ENCODE results near the gene ACTBL2.
"Not testable (repeated sequence)": the region's sequence is repeated elsewhere in the genome, so short reads cannot be mapped to it uniquely, and the experiment has no call there.

Gene ACTBL2

GRCh38 chr5:57468481-57469163, 14.0 kb downstream of the ACTBL2 start:
- no peaks in the 10 kb centered on the region for H4K20me1 ChIP-seq (ENCODE audit: insufficient read depth, low read length)
- H3K36me3 ChIP-seq (ENCODE audit: insufficient read depth, low read length) = no peaks in the 10 kb centered on the region
- H3K9ac ChIP-seq (ENCODE audit: low read length) = no peak overlapping the region
- H3K4me1 ChIP-seq (ENCODE audit: insufficient read depth, low read length, severe bottlenecking) = no peaks in the 10 kb centered on the region
- H2AFZ ChIP-seq (ENCODE audit: low read length) = no peak overlapping the region
- H3F3A ChIP-seq (ENCODE audit: insufficient read depth, low read length) = no peaks in the 10 kb centered on the region
- H3K9me3 ChIP-seq (ENCODE audit: low read length) = no peaks in the 10 kb centered on the region
- no peaks in the 10 kb centered on the region for H3K27me3 ChIP-seq (ENCODE audit: insufficient read depth, low read length)
- TF ChIP-seq EZH2 (IDR thresholded peaks at IDR 0.05; ENCODE audit: borderline replicate concordance, low read length) = no peak
- no peak for TF ChIP-seq CTCF (IDR thresholded peaks at IDR 0.05; ENCODE audit: low read length)
- no peak overlapping the region for H3K4me3 ChIP-seq (ENCODE audit: low read depth, low read length, poor library complexity, severe bottlenecking)
- H3K79me2 ChIP-seq (ENCODE audit: insufficient read depth, low read length) = no peaks in the 10 kb centered on the region
- no peaks in the 10 kb centered on the region for H3K9me2 ChIP-seq (ENCODE audit: low read depth, low read length)
- H3K4me2 ChIP-seq (ENCODE audit: low read length) = no peak overlapping the region
- no peak overlapping the region for H3K27ac ChIP-seq (ENCODE audit: low read depth, low read length, poor library complexity, severe bottlenecking)

- H2AFZ ChIP-seq (ENCODE audit: low read length) = no peak overlapping the region
- no peaks in the 10 kb centered on the region for H3K27me3 ChIP-seq (ENCODE audit: insufficient read depth, low read length)
- H3K9me2 ChIP-seq (ENCODE audit: low read depth, low read length) = no peaks in the 10 kb centered on the region
- H3K4me3 ChIP-seq (ENCODE audit: low read depth, low read length, poor library complexity, severe bottlenecking) = no peak overlapping the region
- no peaks in the 10 kb centered on the region for H3F3A ChIP-seq (ENCODE audit: insufficient read depth, low read length)
- no peak overlapping the region for H3K9ac ChIP-seq (ENCODE audit: low read length)
- H3K79me2 ChIP-seq (ENCODE audit: insufficient read depth, low read length) = no peaks in the 10 kb centered on the region
- no peak for TF ChIP-seq CTCF (IDR thresholded peaks at IDR 0.05; ENCODE audit: low read length)
- no peak for TF ChIP-seq EZH2 (IDR thresholded peaks at IDR 0.05; ENCODE audit: borderline replicate concordance, low read length)
- H3K36me3 ChIP-seq (ENCODE audit: insufficient read depth, low read length) = no peaks in the 10 kb centered on the region
- no peaks in the 10 kb centered on the region for H4K20me1 ChIP-seq (ENCODE audit: insufficient read depth, low read length)
- H3K9me3 ChIP-seq (ENCODE audit: low read length) = no peaks in the 10 kb centered on the region
- no peak overlapping the region for H3K4me2 ChIP-seq (ENCODE audit: low read length)
- H3K27ac ChIP-seq (ENCODE audit: low read depth, low read length, poor library complexity, severe bottlenecking) = no peak overlapping the region
- H3K4me1 ChIP-seq (ENCODE audit: insufficient read depth, low read length, severe bottlenecking) = no peaks in the 10 kb centered on the region
These were observed 16.1 kb downstream of the ACTBL2 start for GRCh38 chr5:57466544-57466943.

GRCh38 chr5:57460056-57460455, 22.6 kb downstream of the ACTBL2 start:
- H4K20me1 ChIP-seq (ENCODE audit: insufficient read depth, low read length); H3K4me3 ChIP-seq (ENCODE audit: low read depth, low read length, poor library complexity, severe bottlenecking); H2AFZ ChIP-seq (ENCODE audit: low read length); H3K9me2 ChIP-seq (ENCODE audit: low read depth, low read length); H3K4me2 ChIP-seq (ENCODE audit: low read length); H3K36me3 ChIP-seq (ENCODE audit: insufficient read depth, low read length); H3F3A ChIP-seq (ENCODE audit: insufficient read depth, low read length); H3K79me2 ChIP-seq (ENCODE audit: insufficient read depth, low read length); H3K9ac ChIP-seq (ENCODE audit: low read length); H3K4me1 ChIP-seq (ENCODE audit: insufficient read depth, low read length, severe bottlenecking); H3K27me3 ChIP-seq (ENCODE audit: insufficient read depth, low read length); H3K27ac ChIP-seq (ENCODE audit: low read depth, low read length, poor library complexity, severe bottlenecking); H3K9me3 ChIP-seq (ENCODE audit: low read length): not testable (repeated sequence)

- Histone ChIP-seq H3K9ac (ENCODE audit: low read length) (no peak overlapping the region), H3K4me1 (ENCODE audit: insufficient read depth, low read length, severe bottlenecking) (no peaks in the 10 kb centered on the region), H3K27me3 (ENCODE audit: insufficient read depth, low read length) (no peaks in the 10 kb centered on the region), H3K27ac (ENCODE audit: low read depth, low read length, poor library complexity, severe bottlenecking) (no peak overlapping the region), H3K4me2 (ENCODE audit: low read length) (no peak overlapping the region), H4K20me1 (ENCODE audit: insufficient read depth, low read length) (no peaks in the 10 kb centered on the region), H3F3A (ENCODE audit: insufficient read depth, low read length) (no peaks in the 10 kb centered on the region), H3K9me3 (ENCODE audit: low read length) (no peaks in the 10 kb centered on the region), H3K4me3 (ENCODE audit: low read depth, low read length, poor library complexity, severe bottlenecking) (no peak overlapping the region), H3K9me2 (ENCODE audit: low read depth, low read length) (no peaks in the 10 kb centered on the region), H3K79me2 (ENCODE audit: insufficient read depth, low read length) (no peaks in the 10 kb centered on the region), H3K36me3 (ENCODE audit: insufficient read depth, low read length) (no peaks in the 10 kb centered on the region), H2AFZ (ENCODE audit: low read length) (no peak overlapping the region)
- no peak for TF ChIP-seq EZH2 (IDR thresholded peaks at IDR 0.05; ENCODE audit: borderline replicate concordance, low read length)
- no peak for TF ChIP-seq CTCF (IDR thresholded peaks at IDR 0.05; ENCODE audit: low read length)
These were observed 24.2 kb downstream of the ACTBL2 start for GRCh38 chr5:57458443-57458842.
